ENCODE measurements around the gene FGF14. TPM values are rescaled to one million over a fixed set of nuclear protein-coding genes. Genes with fewer than 3 reads are reported as not detected.

Gene FGF14
- polyA plus RNA-seq, 1 of the 3 experiments (the other 2 are of a cell fraction) = 0.20 TPM

DNA sequence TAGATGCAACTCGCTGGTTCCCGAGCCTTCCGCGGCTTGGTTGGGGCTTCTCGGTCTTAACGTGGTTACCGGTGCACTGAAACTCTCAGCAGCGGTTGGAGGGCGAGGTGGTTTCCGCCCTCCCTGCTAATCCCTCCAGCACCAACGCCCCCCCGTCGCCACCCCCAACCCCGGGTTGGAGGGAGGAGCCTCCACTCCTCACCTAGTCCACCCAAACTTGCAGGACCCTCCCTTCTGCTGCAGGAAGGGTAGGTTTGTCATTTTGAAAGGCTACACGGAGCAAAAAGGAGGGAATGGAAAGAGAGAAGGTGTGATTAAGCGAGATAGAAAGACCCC, 484.4 kb downstream of the FGF14 start:
- TF ChIP-seq, protein P1, sequence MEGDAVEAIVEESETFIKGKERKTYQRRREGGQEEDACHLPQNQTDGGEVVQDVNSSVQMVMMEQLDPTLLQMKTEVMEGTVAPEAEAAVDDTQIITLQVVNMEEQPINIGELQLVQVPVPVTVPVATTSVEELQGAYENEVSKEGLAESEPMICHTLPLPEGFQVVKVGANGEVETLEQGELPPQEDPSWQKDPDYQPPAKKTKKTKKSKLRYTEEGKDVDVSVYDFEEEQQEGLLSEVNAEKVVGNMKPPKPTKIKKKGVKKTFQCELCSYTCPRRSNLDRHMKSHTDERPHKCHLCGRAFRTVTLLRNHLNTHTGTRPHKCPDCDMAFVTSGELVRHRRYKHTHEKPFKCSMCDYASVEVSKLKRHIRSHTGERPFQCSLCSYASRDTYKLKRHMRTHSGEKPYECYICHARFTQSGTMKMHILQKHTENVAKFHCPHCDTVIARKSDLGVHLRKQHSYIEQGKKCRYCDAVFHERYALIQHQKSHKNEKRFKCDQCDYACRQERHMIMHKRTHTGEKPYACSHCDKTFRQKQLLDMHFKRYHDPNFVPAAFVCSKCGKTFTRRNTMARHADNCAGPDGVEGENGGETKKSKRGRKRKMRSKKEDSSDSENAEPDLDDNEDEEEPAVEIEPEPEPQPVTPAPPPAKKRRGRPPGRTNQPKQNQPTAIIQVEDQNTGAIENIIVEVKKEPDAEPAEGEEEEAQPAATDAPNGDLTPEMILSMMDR (IDR thresholded peaks at IDR 0.05) = no peak
- TF ChIP-seq POLR2AphosphoS5 (IDR thresholded peaks at IDR 0.05; ENCODE audit: low read depth, low read length) = no peak
- TF ChIP-seq CHD2 (IDR thresholded peaks at IDR 0.05; ENCODE audit: low read length, partially characterized antibody) = no peak
- no peak for TF ChIP-seq JUND (IDR thresholded peaks at IDR 0.05)
- no peak for TF ChIP-seq MEF2A (IDR thresholded peaks at IDR 0.05; ENCODE audit: borderline replicate concordance, low read depth)
- TF ChIP-seq PBX3 (IDR thresholded peaks at IDR 0.05) = no peak
- no peak for TF ChIP-seq RFX5 (IDR thresholded peaks at IDR 0.05; ENCODE audit: low read length)
- no peak for TF ChIP-seq GATA2 (CRISPR knock-in tag; IDR thresholded peaks at IDR 0.05)
- TF ChIP-seq USF1 (IDR thresholded peaks at IDR 0.05; ENCODE audit: borderline replicate concordance, low read depth) = no peak
- no peak for TF ChIP-seq TCF12 (IDR thresholded peaks at IDR 0.05)
- TF ChIP-seq RCOR1 (IDR thresholded peaks at IDR 0.05; ENCODE audit: low read length) = no peak
- TF ChIP-seq, protein P2, sequence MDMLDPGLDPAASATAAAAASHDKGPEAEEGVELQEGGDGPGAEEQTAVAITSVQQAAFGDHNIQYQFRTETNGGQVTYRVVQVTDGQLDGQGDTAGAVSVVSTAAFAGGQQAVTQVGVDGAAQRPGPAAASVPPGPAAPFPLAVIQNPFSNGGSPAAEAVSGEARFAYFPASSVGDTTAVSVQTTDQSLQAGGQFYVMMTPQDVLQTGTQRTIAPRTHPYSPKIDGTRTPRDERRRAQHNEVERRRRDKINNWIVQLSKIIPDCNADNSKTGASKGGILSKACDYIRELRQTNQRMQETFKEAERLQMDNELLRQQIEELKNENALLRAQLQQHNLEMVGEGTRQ (IDR thresholded peaks at IDR 0.05; ENCODE audit: borderline replicate concordance, low read depth, low read length) = no peak
- TF ChIP-seq EP300 (IDR thresholded peaks at IDR 0.05; ENCODE audit: borderline replicate concordance in 1 of 2, low read depth in 1 of 2, low read length in 1 of 2) = no peak
- TF ChIP-seq YY1 (IDR thresholded peaks at IDR 0.05; ENCODE audit: low read depth) = no peak
- no peak for TF ChIP-seq SMC3 (IDR thresholded peaks at IDR 0.05; ENCODE audit: low read depth, low read length)
- TF ChIP-seq FOSL2 (IDR thresholded peaks at IDR 0.05; ENCODE audit: borderline replicate concordance, low read depth) = no peak
- Histone ChIP-seq H4K20me1 (ENCODE audit: insufficient read depth) (no peaks in the 10 kb centered on the region), H3K4me3 (ENCODE audit: low read depth in 2 of 2, low read length in 1 of 2) (peak overlapping the region; percentile 57 to 59), H3K9me2 (no peaks in the 10 kb centered on the region), H3K9me3 (no peaks in the 10 kb centered on the region), H3F3A (replicated peaks; ENCODE audit: insufficient read depth) (peaks cover 3% of the 10 kb centered on the region), H3K4me2 (peak overlapping the region; percentile 83), H3K79me2 (ENCODE audit: insufficient read depth) (no peaks in the 10 kb centered on the region), H3K27me3 (ENCODE audit: insufficient read depth) (peaks cover 33% of the 10 kb centered on the region), H2AFZ (ENCODE audit: low read depth) (peak overlapping the region; percentile 59; the same call in 1 of the 2 replicates), H3K36me3 (replicated peaks in 1 of 2; ENCODE audit: control insufficient read depth in 1 of 2, insufficient read depth in 2 of 2, low read length in 1 of 2) (no peaks in the 10 kb centered on the region), H3K4me1 (ENCODE audit: control insufficient read depth in 1 of 2, insufficient read depth in 2 of 2, low read depth in 1 of 2, low read length in 1 of 2) (peaks cover 8 to 23% of the 10 kb centered on the region in 2 experiments; a peak in 3 of 4 replicates), H3K27ac (ENCODE audit: low read depth in 2 of 2, low read length in 1 of 2) (peak overlapping the region in 1 of 2 experiments; percentile 80; a peak in 2 of 4 replicates), H3K9ac (no peak overlapping the region)
- ChIA-PET POLR2A (interaction anchor here (1.5 kb wide), 1 partner anchor 228 kb away, joined by 3 read pairs; no protein-coding TSS in a partner anchor), CTCF (interaction anchor here (0.6 to 4.1 kb wide), 7 partner anchors 18 to 773 kb away, joined by 3 to 18 read pairs (median 3); no protein-coding TSS in a partner anchor)
- WGBS (ENCODE audit: low lambda C conversion rate) = 2% methylated on average over 13 of the region's 16 CpGs
- DNase-seq = peak; percentile 54

All from SK-N-SH (cell line).